Activated T-helper 1 cell treated with anti-CD3 and anti-CD28 coated beads, Interleukin-2, amount 50 U/mL, for 16 hours (primary cell): ENCODE data around the gene SOX3.

Source experiments
- DNase-seq, 2 donors: peaks; one replicate each; pipeline ENCODE4 v3.0.0-alpha.2; 2020; ENCODE audit warnings: low read depth in 1 of 2, low spot score in 1 of 2

Gene SOX3

DNA sequence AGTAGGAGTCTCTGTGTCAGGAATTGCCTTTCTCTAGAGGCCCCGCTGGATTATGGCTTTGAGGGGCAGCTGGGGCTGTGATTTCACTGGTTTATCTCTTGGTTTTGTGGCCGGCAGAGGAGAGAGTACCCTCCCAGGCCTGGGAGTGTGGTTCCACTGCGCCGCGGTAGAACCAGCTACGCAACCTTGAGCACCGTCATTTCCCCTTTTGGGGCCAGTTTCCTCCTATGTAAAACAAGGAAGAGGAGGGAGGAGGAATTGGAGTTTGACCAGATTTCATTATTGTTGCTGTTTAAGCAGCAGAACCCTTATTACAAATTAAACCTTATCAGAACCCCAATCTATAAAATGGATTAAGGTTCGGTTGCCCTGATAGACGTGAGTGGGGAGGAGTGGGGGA lies 4.4 kb downstream of the SOX3 start:
- no peak for DNase-seq

DNA sequence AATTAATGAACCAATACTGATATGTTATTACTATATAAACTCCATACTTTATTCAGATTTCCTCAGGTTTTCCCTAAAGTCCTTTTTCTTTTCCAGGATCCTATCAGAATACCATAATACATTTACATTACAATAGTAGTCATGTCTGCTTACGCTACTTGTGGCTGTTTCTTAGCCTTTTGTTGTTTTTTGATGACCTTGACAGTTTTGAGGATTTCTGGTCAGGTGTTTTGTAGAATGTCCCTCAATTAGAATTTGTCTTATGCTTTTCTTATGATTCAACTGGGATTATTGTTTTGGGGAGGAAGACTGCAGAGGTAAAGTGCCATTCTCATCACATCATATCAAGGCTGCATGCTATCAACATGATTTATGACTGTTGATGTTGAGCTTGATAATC lies 9.1 kb downstream of the SOX3 start:
- no peak for DNase-seq

DNA sequence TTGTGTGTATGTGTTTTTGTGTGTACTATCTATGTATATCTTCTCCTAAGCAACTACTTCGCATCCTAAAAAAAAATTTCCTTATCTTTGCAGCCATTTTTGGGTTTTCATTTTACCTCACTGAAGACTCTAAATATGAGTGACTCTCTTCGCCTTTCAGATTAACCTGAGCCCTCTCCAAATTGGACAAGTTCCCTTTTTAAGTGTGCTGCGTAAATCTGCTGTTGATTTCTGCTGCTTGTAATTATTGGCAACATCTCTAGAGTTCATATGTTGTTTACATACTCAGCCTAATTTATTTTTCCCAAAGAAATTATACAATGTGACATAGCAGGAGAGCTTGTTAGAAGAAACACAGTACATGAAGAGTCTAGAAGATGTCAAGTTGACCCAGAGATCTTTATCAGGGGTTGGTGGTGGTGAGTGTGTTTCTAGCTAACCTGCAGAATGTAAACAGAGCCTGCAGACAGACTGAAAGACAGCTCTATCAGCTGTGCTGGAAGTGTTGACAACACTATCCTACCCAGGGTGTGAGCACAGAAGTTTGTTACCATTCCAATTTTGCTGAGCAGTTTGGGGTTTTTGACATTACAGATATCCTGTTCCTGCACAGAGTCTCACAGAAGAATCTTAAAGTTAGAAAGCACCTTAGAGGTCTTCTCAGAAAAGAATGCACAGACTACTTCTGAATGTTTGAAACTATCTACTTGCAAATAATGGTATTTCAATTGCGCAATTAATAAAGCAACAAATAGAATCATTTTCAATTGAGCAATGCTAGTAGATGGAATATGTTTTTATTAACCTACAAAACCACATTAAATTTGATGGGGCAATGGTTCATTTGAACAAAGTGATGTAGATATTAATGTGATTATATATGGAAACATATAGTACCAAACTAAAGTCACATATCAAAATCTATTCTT lies 12.5 kb downstream of the SOX3 start:
- no peak for DNase-seq

DNA sequence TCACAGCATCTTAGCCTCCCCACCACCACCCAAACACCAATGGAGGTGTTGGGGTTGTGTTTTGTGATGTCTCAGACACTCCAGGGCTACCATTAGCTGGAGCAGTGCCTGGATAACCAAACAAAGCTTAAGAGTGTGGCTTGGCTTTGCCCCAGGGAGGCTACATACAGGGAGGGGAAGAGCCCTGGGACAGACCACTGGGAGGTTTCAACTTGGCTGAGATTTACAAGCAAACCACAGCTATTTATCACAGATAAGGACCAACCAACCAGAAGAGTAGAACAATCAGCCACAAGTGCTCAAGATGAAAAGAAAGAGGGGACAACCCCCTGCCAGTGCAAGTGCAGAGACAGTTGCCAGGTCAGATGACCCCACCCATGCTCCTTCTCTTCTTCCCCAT lies 24.1 kb downstream of the SOX3 start:
- no peak for DNase-seq

DNA sequence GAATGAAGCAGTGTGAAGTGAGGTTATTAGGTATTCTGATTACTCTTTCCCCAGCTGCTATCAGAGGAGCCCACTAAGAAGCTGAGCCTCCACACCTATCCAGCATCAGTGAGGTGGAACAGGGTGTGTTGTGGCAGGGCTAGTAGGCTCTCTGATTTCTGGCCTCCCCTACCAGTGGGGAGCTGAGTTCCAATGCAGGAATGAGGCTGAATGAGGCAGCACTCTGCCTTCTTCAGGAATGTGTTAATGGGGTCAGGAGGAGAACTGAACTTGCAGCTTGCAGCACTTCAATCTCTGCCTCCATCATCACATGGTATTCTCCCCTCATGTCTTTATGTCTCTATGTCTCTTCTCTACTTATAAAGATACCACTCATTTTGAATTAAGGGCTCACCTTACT lies 26.9 kb downstream of the SOX3 start:
- DNase-seq = no peak

DNA sequence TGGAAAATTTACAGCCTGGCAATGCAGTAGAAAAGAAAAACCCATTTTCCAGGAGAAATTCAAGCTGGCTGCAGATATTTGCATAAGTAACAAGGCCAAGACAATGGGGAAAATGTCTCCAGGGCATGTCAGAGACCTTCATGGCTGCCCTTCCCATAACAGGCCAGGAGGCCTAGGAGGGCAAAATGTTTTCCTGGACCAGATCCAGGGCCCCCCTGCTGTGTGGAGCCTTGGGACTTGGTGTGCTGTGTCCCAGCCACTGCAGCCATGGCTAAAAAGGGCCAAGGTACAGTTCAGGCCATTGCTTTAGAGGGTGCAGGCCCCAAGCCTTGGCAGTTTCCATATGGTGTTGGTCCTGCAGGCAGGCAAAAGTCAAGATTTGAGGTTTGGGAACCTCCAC lies 29.8 kb downstream of the SOX3 start:
- no peak for DNase-seq

DNA sequence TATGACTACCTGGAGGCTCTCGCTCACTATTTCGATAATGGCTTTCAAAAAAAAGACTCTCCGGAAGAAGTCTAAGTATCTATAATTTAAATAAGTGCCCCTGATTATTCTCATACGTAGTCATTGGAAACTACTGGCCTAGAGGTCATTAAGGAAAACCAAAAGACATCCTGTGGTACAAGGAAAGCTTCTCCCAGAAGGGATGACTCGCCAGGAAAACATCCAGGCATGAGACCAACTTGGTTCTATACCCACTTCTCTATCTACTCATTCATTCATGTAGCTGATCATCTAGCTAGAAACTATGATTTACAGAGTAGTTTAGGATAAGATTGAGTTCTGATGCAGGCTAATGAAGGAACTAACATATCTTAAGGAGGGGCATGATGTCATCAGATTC lies 37.7 kb downstream of the SOX3 start:
- no peak for DNase-seq
